K562 (cell line): ENCODE data around the gene XAB2. TPM values are rescaled to one million over a fixed set of nuclear protein-coding genes. Genes with fewer than 3 reads are reported as not detected.
A peak's percentile ranks its signal among the peaks of the same experiment; 100 is the strongest.

Source experiments
- ATAC-seq: fragments of 200-7000 bp; cut with Tn5 transposase; 3 replicates; pipeline ENCODE4 v1.9.1; 2020; ENCODE audit warnings: moderate library complexity
- BruUV-seq: library from RNA; stranded (reverse); fragments of 400-500 nt; replicated peaks from 2 replicates; lab custom pipeline; 2021; lab: Mats Ljungman, UMichigan
- CTCF ChIA-PET: fragments of 300-600 bp; formaldehyde crosslinking; extraction: SDS; loops from one replicate; lab custom pipeline; 2021; ENCODE audit warnings: low intra/inter-chr PET ratio; lab: Yijun Ruan, JAX
- POLR2A ChIA-PET: fragments of 300-600, 350-650 bp; sonication (Branson Sonifier 250); formaldehyde crosslinking; extraction: SDS; loops from one replicate; lab custom pipeline; 2021; ENCODE audit warnings: antibody characterized with exemption, inconsistent platforms; lab: Yijun Ruan, JAX
- DNase-seq, 4 experiments: peaks; one replicate each; pipeline versions ENCODE4 v3.0.0 to v3.0.0-alpha.2; 2011 to 2018; ENCODE audit warnings: low spot score in 3 of 4, mixed read lengths in 3 of 4; ENCODE audit errors: extremely low read depth in 1 of 4
- FAIRE-seq: peaks from 2 replicates; lab custom pipeline; 2011; peaks lifted over from hg19 to GRCh38; lab: Jason Lieb, UNC
- H2AFZ ChIP-seq: 2 replicates; pipeline ENCODE4 v1.6.0; 2011; ENCODE audit warnings: low read depth, low read length, control low read depth, inconsistent platforms
- H3K27ac ChIP-seq: fragments of 200-600 bp; 3 replicates; pipeline ENCODE4 v1.8.0; 2011; ENCODE audit warnings: low read depth, mild to moderate bottlenecking, control low read depth, inconsistent platforms, low read length, moderate library complexity, mixed read lengths; ENCODE audit errors: extremely low read depth
- H3K27me3 ChIP-seq, 2 experiments: fragments of 300-600 bp in 1 of 2; 2 replicates in 1 of 2; 3 replicates in 1 of 2; pipeline versions ENCODE4 v1.6.0 to v1.8.0; 2011; ENCODE audit warnings: inconsistent platforms in 2 of 2, low read length in 2 of 2, mild to moderate bottlenecking in 1 of 2, mixed read lengths in 1 of 2, moderate library complexity in 1 of 2; ENCODE audit not compliant: control insufficient read depth in 2 of 2, insufficient read depth in 2 of 2
- H3K36me3 ChIP-seq: fragments of 300-600 bp; 3 replicates; pipeline ENCODE4 v1.8.0; 2011; ENCODE audit warnings: mild to moderate bottlenecking, low read length, inconsistent platforms; ENCODE audit not compliant: control insufficient read depth, insufficient read depth
- H3K4me1 ChIP-seq, 2 experiments: fragments of 200-600 bp in 1 of 2; replicated peaks in 1 of 2; 2 replicates in 1 of 2; 3 replicates in 1 of 2; pipeline versions ENCODE4 v1.5.1 to v1.8.0; 2011; ENCODE audit warnings: inconsistent platforms in 2 of 2, low read length in 2 of 2, mild to moderate bottlenecking in 1 of 2, mixed read lengths in 1 of 2, moderate library complexity in 1 of 2; ENCODE audit not compliant: control insufficient read depth in 2 of 2, insufficient read depth in 2 of 2
- H3K4me2 ChIP-seq: 2 replicates; pipeline ENCODE4 v1.6.1; 2011; ENCODE audit warnings: low read length, control low read depth, inconsistent platforms, mixed read lengths; ENCODE audit not compliant: insufficient read depth
- H3K4me3 ChIP-seq: fragments of 200-600 bp; sonication (generic), shearing (Covaris generic); 2 replicates; pipeline ENCODE4 v1.5.1; 2016; ENCODE audit warnings: control low read depth, inconsistent platforms
- H3K79me2 ChIP-seq: fragments of 200-600 bp; 3 replicates; pipeline ENCODE4 v1.8.0; 2011; ENCODE audit warnings: low read length, inconsistent platforms; ENCODE audit not compliant: control insufficient read depth, insufficient read depth
- H3K9ac ChIP-seq, 2 experiments: 2 replicates each; pipeline versions ENCODE4 v1.6.0 to v1.6.1; 2011; ENCODE audit warnings: low read depth in 2 of 2, low read length in 2 of 2, control low read depth in 1 of 2, inconsistent platforms in 1 of 2, mild to moderate bottlenecking in 1 of 2, mixed read lengths in 1 of 2; ENCODE audit not compliant: insufficient read depth in 1 of 2
- H3K9me1 ChIP-seq: one replicate; pipeline ENCODE4 v1.6.0; 2011; ENCODE audit warnings: inconsistent platforms, mild to moderate bottlenecking, low read length, moderate library complexity; ENCODE audit not compliant: control insufficient read depth, insufficient read depth
- H3K9me3 ChIP-seq: replicated peaks from 2 replicates; pipeline ENCODE4 v1.5.1; 2011; ENCODE audit warnings: low read depth, low read length, inconsistent platforms; ENCODE audit not compliant: control insufficient read depth, insufficient read depth
- H4K20me1 ChIP-seq: replicated peaks from 2 replicates; pipeline ENCODE4 v1.6.1; 2011; ENCODE audit warnings: low read length, inconsistent platforms, mixed read lengths; ENCODE audit not compliant: control insufficient read depth, insufficient read depth
- CREB1 ChIP-seq, 2 experiments: sonication (generic) in 1 of 2; formaldehyde crosslinking in 1 of 2; IDR thresholded peaks; 2 replicates each; pipeline versions ENCODE4 v1.6.1 to v1.8.0; 2012 to 2022; ENCODE audit warnings: inconsistent platforms in 1 of 2, mild to moderate bottlenecking in 1 of 2, missing genetic modification reagents in 1 of 2, moderate library complexity in 1 of 2
- CREM ChIP-seq: IDR thresholded peaks from 2 replicates; pipeline ENCODE4 v1.6.1; 2014; ENCODE audit warnings: antibody characterized with exemption, low read depth
- E2F6 ChIP-seq, 2 experiments: IDR thresholded peaks; 2 replicates each; pipeline ENCODE4 v1.6.1; 2011; ENCODE audit warnings: borderline replicate concordance in 1 of 2, control low read depth in 1 of 2, low read depth in 1 of 2, low read length in 1 of 2, mild to moderate bottlenecking in 1 of 2, mixed read lengths in 1 of 2, moderate library complexity in 1 of 2; ENCODE audit not compliant: insufficient read depth in 1 of 2, insufficient read length in 1 of 2, poor library complexity in 1 of 2, severe bottlenecking in 1 of 2; ENCODE audit errors: extremely low read depth in 1 of 2
- EGR1 ChIP-seq: fragments of 450-650 bp; conservative IDR thresholded peaks from 2 replicates; pipeline ENCODE4 v1.6.1; 2017; ENCODE audit warnings: mild to moderate bottlenecking
- MCM2 ChIP-seq: fragments of 450-650 bp; IDR thresholded peaks from 2 replicates; pipeline ENCODE4 v1.6.1; 2017; ENCODE audit warnings: low read depth, mild to moderate bottlenecking
- NRF1 ChIP-seq, 2 experiments: fragments of 450-650 bp; IDR thresholded peaks in 1 of 2; conservative IDR thresholded peaks in 1 of 2; 2 replicates each; pipeline ENCODE4 v1.6.1; 2014; ENCODE audit warnings: mild to moderate bottlenecking in 2 of 2
- WGBS: fragments of 100-300 bp; shearing (Covaris generic); methylation state at CpG from one replicate; pipeline ENCODE4 v1.1.6; 2016; ENCODE audit warnings: low coverage, mixed read lengths; ENCODE audit not compliant: insufficient coverage; ENCODE audit errors: missing lambda C conversion rate; 5-methylcytosine and 5-hydroxymethylcytosine counted together
- in situ Hi-C: fragments of 300-500 bp; cut with MboI; formaldehyde crosslinking; loops from 4 replicates; pipeline ENCODE4 v1.15.0; 2018; ENCODE audit warnings: inconsistent platforms, mixed read lengths
- intact Hi-C: fragments of 100-400 bp; cut with micrococcal nuclease; formaldehyde crosslinking; loops from 2 replicates; pipeline ENCODE4 v1.14.2; 2022
- polyA plus RNA-seq, 8 experiments: library from polyadenylated mRNA; depleted of rRNA in 4 of 8; stranded (reverse) in 5 of 8; unstranded in 3 of 8; fragments of >200 nt; fragmentation: Nextera tagmentation in 2 of 8; fragmentation: Illumina TruSeq in 1 of 8; extraction: Ambion mirVana in 2 of 8; extraction: Trizol in 1 of 8; gene quantifications; 2 replicates each; pipeline versions ENCODE4 v1.2.1 to v1.2.3, GENCODE V29; 2011 to 2014; ENCODE audit warnings: inconsistent platforms in 1 of 8, missing spikeins in 1 of 8
- total RNA-seq, 7 experiments: library from RNA; depleted of rRNA in 6 of 7; stranded (reverse); fragments of >200 nt in 6 of 7; fragmentation: Illumina TruSeq in 2 of 7; extraction: Trizol in 2 of 7; gene quantifications; 2 replicates each; pipeline versions ENCODE4 v1.2.1 to v1.2.3, GENCODE V29; 2011 to 2021; ENCODE audit warnings: low replicate concordance in 1 of 7
- TF ChIP-seq, protein P1 (sequence below), 2 experiments: fragments of 450-650 bp; formaldehyde crosslinking in 1 of 2; IDR thresholded peaks; 2 replicates each; pipeline versions ENCODE4 v1.4.0 to v1.6.1; 2014 to 2020; ENCODE audit warnings: mild to moderate bottlenecking in 2 of 2, borderline replicate concordance in 1 of 2, low read depth in 1 of 2

XAB2 gene
- total and polyA plus RNA-seq, 9 of the 15 experiments (the other 6 are each of a cell fraction or from before 2014, with no cell fraction given): 0.21 to 58.3 (median 20.0) TPM

DNA sequence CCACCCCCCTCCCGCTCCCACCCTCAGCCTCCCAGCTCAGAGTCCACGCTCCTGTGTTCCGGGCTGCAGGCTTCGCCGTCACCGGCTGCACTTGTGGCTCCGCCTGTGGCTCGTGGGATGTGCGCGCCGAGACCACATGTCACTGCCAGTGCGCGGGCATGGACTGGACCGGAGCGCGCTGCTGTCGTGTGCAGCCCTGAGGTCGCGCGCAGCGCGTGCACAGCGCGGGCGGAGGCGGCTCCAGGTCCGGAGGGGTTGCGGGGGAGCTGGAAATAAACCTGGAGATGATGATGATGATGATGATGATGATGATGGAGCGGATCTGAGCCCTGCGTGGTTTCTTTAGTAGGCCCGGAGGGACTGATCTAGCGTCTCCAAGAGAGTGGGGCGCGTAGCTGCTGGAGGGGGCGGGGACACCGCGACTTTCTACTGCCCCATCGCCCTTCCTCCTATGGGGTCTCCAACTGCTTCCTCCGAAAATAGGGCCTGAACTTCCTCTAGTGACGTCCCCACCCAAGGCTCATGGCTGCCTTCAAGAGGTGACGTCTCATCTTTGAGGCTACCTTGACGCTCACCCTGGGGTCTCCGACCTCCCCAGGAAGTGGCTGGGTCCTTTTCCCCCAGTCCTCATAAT lies 40.9 kb upstream of the XAB2 start:
- Histone ChIP-seq H3K4me3 (no peak overlapping the region), H3K4me1 (peaks cover 0 to 10% of the 10 kb centered on the region in 2 experiments; a peak in 2 of 5 replicates), H3K27me3 (peaks cover 21 to 39% of the 10 kb centered on the region in 2 experiments; a peak in 4 of 5 replicates), H3K36me3 (no peaks in the 10 kb centered on the region), H3K79me2 (no peaks in the 10 kb centered on the region), H3K9me3 (peaks cover 5% of the 10 kb centered on the region; the same call in 1 of the 2 replicates), H2AFZ (no peak overlapping the region), H3K27ac (no peak overlapping the region), H4K20me1 (no peaks in the 10 kb centered on the region), H3K9ac (peak overlapping the region in 1 of 2 experiments; percentile 13; a peak in 1 of 4 replicates), H3K9me1 (no peaks in the 10 kb centered on the region), H3K4me2 (no peak overlapping the region; the same call in 1 of the 2 replicates)
- in situ Hi-C loops (no loop called here), intact Hi-C loops (no loop called here)
- peak in 1 of 2 experiments; percentile 27 for TF ChIP-seq E2F6 (IDR thresholded peaks at IDR 0.05; ENCODE audit: borderline replicate concordance in 1 of 2, extremely low read depth in 1 of 2, insufficient read depth in 1 of 2, insufficient read length in 1 of 2, low read depth in 1 of 2, low read length in 1 of 2, poor library complexity in 1 of 2, severe bottlenecking in 1 of 2)
- TF ChIP-seq, protein P1, sequence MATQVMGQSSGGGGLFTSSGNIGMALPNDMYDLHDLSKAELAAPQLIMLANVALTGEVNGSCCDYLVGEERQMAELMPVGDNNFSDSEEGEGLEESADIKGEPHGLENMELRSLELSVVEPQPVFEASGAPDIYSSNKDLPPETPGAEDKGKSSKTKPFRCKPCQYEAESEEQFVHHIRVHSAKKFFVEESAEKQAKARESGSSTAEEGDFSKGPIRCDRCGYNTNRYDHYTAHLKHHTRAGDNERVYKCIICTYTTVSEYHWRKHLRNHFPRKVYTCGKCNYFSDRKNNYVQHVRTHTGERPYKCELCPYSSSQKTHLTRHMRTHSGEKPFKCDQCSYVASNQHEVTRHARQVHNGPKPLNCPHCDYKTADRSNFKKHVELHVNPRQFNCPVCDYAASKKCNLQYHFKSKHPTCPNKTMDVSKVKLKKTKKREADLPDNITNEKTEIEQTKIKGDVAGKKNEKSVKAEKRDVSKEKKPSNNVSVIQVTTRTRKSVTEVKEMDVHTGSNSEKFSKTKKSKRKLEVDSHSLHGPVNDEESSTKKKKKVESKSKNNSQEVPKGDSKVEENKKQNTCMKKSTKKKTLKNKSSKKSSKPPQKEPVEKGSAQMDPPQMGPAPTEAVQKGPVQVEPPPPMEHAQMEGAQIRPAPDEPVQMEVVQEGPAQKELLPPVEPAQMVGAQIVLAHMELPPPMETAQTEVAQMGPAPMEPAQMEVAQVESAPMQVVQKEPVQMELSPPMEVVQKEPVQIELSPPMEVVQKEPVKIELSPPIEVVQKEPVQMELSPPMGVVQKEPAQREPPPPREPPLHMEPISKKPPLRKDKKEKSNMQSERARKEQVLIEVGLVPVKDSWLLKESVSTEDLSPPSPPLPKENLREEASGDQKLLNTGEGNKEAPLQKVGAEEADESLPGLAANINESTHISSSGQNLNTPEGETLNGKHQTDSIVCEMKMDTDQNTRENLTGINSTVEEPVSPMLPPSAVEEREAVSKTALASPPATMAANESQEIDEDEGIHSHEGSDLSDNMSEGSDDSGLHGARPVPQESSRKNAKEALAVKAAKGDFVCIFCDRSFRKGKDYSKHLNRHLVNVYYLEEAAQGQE (IDR thresholded peaks at IDR 0.05; ENCODE audit: borderline replicate concordance): no peak
- TF ChIP-seq, protein P1 (CRISPR knock-in tag; IDR thresholded peaks at IDR 0.05; ENCODE audit: low read depth): no peak
- 0 out of 2 replicates have a peak, but pooled peaks have one; percentile 22 for TF ChIP-seq CREM
- peak; percentile 30 to 45; a peak in 2 of 4 replicates for TF ChIP-seq NRF1 (conservative IDR thresholded peaks at IDR 0.05 in 1 of 2, IDR thresholded peaks at IDR 0.05 in 1 of 2)
- 0 out of 2 replicates have a peak, but pooled peaks have one; percentile 4 for TF ChIP-seq EGR1
- no peak for TF ChIP-seq CREB1 (IDR thresholded peaks at IDR 0.05)
- 0 out of 2 replicates have a peak, but pooled peaks have one; percentile 41 for TF ChIP-seq CREB1 (CRISPR knock-in tag; IDR thresholded peaks at IDR 0.05)
- no peak for TF ChIP-seq MCM2
- peak; percentile 32; the same call in 1 of the 3 replicates for ATAC-seq
- DNase-seq: peak in 2 of 4 experiments; percentile 51
- ChIA-PET CTCF (no interaction called here), POLR2A (no interaction called here)
- no TSS peak for BruUV-seq
- WGBS: 4% methylated on average over 41 of the region's 43 CpGs
- FAIRE-seq: no peak
